ENCODE results near the gene RFNG.
A peak's percentile ranks its signal among the peaks of the same experiment; 100 is the strongest.

Gene RFNG

GRCh38 chr17:82051776-82052637, at the start of gene RFNG, which contains the start of gene GPS1:
Gene RFNG (minus strand): TSS chr17:82051811. CDS start chr17:82051766, 45 bp downstream.
Gene GPS1 (plus strand): TSS chr17:82051898. CDS start chr17:82051932, 34 bp downstream.
- H3K27me3 ChIP-seq (ENCODE audit: control insufficient read depth in 1 of 2, insufficient read depth in 2 of 2, low read length in 2 of 2) = no peaks in the 10 kb centered on the region
- H3K9ac ChIP-seq (ENCODE audit: low read length) = peak within 1 kb of the TSS; percentile 44
- peaks cover 26% of the 10 kb centered on the region for H3K4me1 ChIP-seq (ENCODE audit: insufficient read depth, low read length)
- peak within 1 kb of the TSS; percentile 32 for H3K27ac ChIP-seq (ENCODE audit: low read depth, low read length)
- no peaks in the 10 kb centered on the region for H3K9me3 ChIP-seq (ENCODE audit: low read length)
- H3K4me3 ChIP-seq (ENCODE audit: low read depth in 1 of 2, low read length in 2 of 2) = peak within 1 kb of the TSS; percentile 75 to 88
- peaks cover 26% of the 10 kb centered on the region for H3K36me3 ChIP-seq (ENCODE audit: insufficient read depth, low read length)

- H3K27ac ChIP-seq (ENCODE audit: low read depth, low read length) = no peak overlapping the region
- peaks cover 39% of the 10 kb centered on the region for H3K4me1 ChIP-seq (ENCODE audit: insufficient read depth, low read length)
Measured at GRCh38 chr17:82101301-82101715, 49.7 kb upstream of the RFNG start.

GRCh38 chr17:82100502-82101298, 49.1 kb upstream of the RFNG start:
- H3K9me3 ChIP-seq (ENCODE audit: low read length) = no peaks in the 10 kb centered on the region
- H3K9ac ChIP-seq (ENCODE audit: low read length) = no peak overlapping the region
- peaks cover 38% of the 10 kb centered on the region for H3K4me1 ChIP-seq (ENCODE audit: insufficient read depth, low read length)
- no peak overlapping the region for H3K27ac ChIP-seq (ENCODE audit: low read depth, low read length)
- no peaks in the 10 kb centered on the region for H3K27me3 ChIP-seq (ENCODE audit: control insufficient read depth in 1 of 2, insufficient read depth in 2 of 2, low read length in 2 of 2)
- H3K4me3 ChIP-seq (ENCODE audit: low read depth in 1 of 2, low read length in 2 of 2) = no peak overlapping the region
- H3K36me3 ChIP-seq (ENCODE audit: insufficient read depth, low read length) = no peaks in the 10 kb centered on the region

More at GRCh38 chr17:82101301-82101715, 49.7 kb upstream of the RFNG start:
- no peaks in the 10 kb centered on the region for H3K36me3 ChIP-seq (ENCODE audit: insufficient read depth, low read length)
- H3K9me3 ChIP-seq (ENCODE audit: low read length) = no peaks in the 10 kb centered on the region
- no peaks in the 10 kb centered on the region for H3K27me3 ChIP-seq (ENCODE audit: control insufficient read depth in 1 of 2, insufficient read depth in 2 of 2, low read length in 2 of 2)
- no peak overlapping the region for H3K9ac ChIP-seq (ENCODE audit: low read length)
- H3K4me3 ChIP-seq (ENCODE audit: low read depth in 1 of 2, low read length in 2 of 2) = no peak overlapping the region

- H3K9ac ChIP-seq (ENCODE audit: low read length) = no peak overlapping the region
- H3K4me1 ChIP-seq (ENCODE audit: insufficient read depth, low read length) = peaks cover 36% of the 10 kb centered on the region
- no peaks in the 10 kb centered on the region for H3K9me3 ChIP-seq (ENCODE audit: low read length)
- H3K36me3 ChIP-seq (ENCODE audit: insufficient read depth, low read length) = peaks cover 5% of the 10 kb centered on the region
- H3K27ac ChIP-seq (ENCODE audit: low read depth, low read length) = peak overlapping the region; percentile 95
- peak overlapping the region; percentile 66 to 74 for H3K4me3 ChIP-seq (ENCODE audit: low read depth in 1 of 2, low read length in 2 of 2)
- H3K27me3 ChIP-seq (ENCODE audit: control insufficient read depth in 1 of 2, insufficient read depth in 2 of 2, low read length in 2 of 2) = no peaks in the 10 kb centered on the region
Measured at GRCh38 chr17:82098939-82099763, 47.5 kb upstream of the RFNG start.

- peaks cover 6% of the 10 kb centered on the region for H3K36me3 ChIP-seq (ENCODE audit: insufficient read depth, low read length)
- H3K27me3 ChIP-seq (ENCODE audit: control insufficient read depth in 1 of 2, insufficient read depth in 2 of 2, low read length in 2 of 2) = no peaks in the 10 kb centered on the region
- H3K9ac ChIP-seq (ENCODE audit: low read length) = peak within 1 kb of the TSS; percentile 15
- H3K4me1 ChIP-seq (ENCODE audit: insufficient read depth, low read length) = peaks cover 28% of the 10 kb centered on the region
- H3K27ac ChIP-seq (ENCODE audit: low read depth, low read length) = peak within 1 kb of the TSS; percentile 95
- H3K4me3 ChIP-seq (ENCODE audit: low read depth in 1 of 2, low read length in 2 of 2) = peak within 1 kb of the TSS; percentile 66 to 74
- H3K9me3 ChIP-seq (ENCODE audit: low read length) = no peaks in the 10 kb centered on the region
Measured at GRCh38 chr17:82098169-82098938, 46.7 kb upstream of the RFNG start, which contains the start of gene FASN. Gene FASN (minus strand): TSS chr17:82098236. CDS start chr17:82096445, 1,791 bp downstream.

- Histone ChIP-seq H3K9me3 (ENCODE audit: low read length) (no peaks in the 10 kb centered on the region), H3K27ac (ENCODE audit: low read depth, low read length) (peak overlapping the region; percentile 80), H3K9ac (ENCODE audit: low read length) (no peak overlapping the region), H3K4me1 (ENCODE audit: insufficient read depth, low read length) (peaks cover 25% of the 10 kb centered on the region), H3K27me3 (ENCODE audit: control insufficient read depth in 1 of 2, insufficient read depth in 2 of 2, low read length in 2 of 2) (no peaks in the 10 kb centered on the region), H3K4me3 (ENCODE audit: low read depth in 1 of 2, low read length in 2 of 2) (peak overlapping the region; percentile 49 to 62), H3K36me3 (ENCODE audit: insufficient read depth, low read length) (peaks cover 11% of the 10 kb centered on the region)
Measured at GRCh38 chr17:82097919-82098168, 46.2 kb upstream of the RFNG start.

GRCh38 chr17:82097184-82097918, 45.7 kb upstream of the RFNG start:
- peak overlapping the region; percentile 15 for H3K9ac ChIP-seq (ENCODE audit: low read length)
- no peaks in the 10 kb centered on the region for H3K27me3 ChIP-seq (ENCODE audit: control insufficient read depth in 1 of 2, insufficient read depth in 2 of 2, low read length in 2 of 2)
- H3K9me3 ChIP-seq (ENCODE audit: low read length) = no peaks in the 10 kb centered on the region
- peak overlapping the region; percentile 80 for H3K27ac ChIP-seq (ENCODE audit: low read depth, low read length)
- peaks cover 25% of the 10 kb centered on the region for H3K4me1 ChIP-seq (ENCODE audit: insufficient read depth, low read length)
- peaks cover 11% of the 10 kb centered on the region for H3K36me3 ChIP-seq (ENCODE audit: insufficient read depth, low read length)
- peak overlapping the region; percentile 49 to 62 for H3K4me3 ChIP-seq (ENCODE audit: low read depth in 1 of 2, low read length in 2 of 2)

- Histone ChIP-seq H3K36me3 (ENCODE audit: insufficient read depth, low read length) (peaks cover 17% of the 10 kb centered on the region), H3K9me3 (ENCODE audit: low read length) (no peaks in the 10 kb centered on the region), H3K27me3 (ENCODE audit: control insufficient read depth in 1 of 2, insufficient read depth in 2 of 2, low read length in 2 of 2) (no peaks in the 10 kb centered on the region), H3K4me1 (ENCODE audit: insufficient read depth, low read length) (peaks cover 25% of the 10 kb centered on the region), H3K9ac (ENCODE audit: low read length) (peak overlapping the region; percentile 15), H3K4me3 (ENCODE audit: low read depth in 1 of 2, low read length in 2 of 2) (peak overlapping the region; percentile 49 to 62), H3K27ac (ENCODE audit: low read depth, low read length) (peak overlapping the region; percentile 80)
Measured at GRCh38 chr17:82096709-82097183, 45.1 kb upstream of the RFNG start.

- Histone ChIP-seq H3K27ac (ENCODE audit: low read depth, low read length) (no peak overlapping the region), H3K9ac (ENCODE audit: low read length) (no peak overlapping the region), H3K4me3 (ENCODE audit: low read depth in 1 of 2, low read length in 2 of 2) (no peak overlapping the region), H3K36me3 (ENCODE audit: insufficient read depth, low read length) (peaks cover 22% of the 10 kb centered on the region), H3K4me1 (ENCODE audit: insufficient read depth, low read length) (peaks cover 20% of the 10 kb centered on the region), H3K9me3 (ENCODE audit: low read length) (no peaks in the 10 kb centered on the region), H3K27me3 (ENCODE audit: control insufficient read depth in 1 of 2, insufficient read depth in 2 of 2, low read length in 2 of 2) (no peaks in the 10 kb centered on the region)
Measured at GRCh38 chr17:82095777-82096708, 44.4 kb upstream of the RFNG start.

Data from muscle layer of colon (tissue), 2 donors.